Caki2 (cell line): ENCODE measurements around the gene CCAR1. TPM values are rescaled to one million over a fixed set of nuclear protein-coding genes. Genes with fewer than 3 reads are reported as not detected.
A peak's percentile ranks its signal among the peaks of the same experiment; 100 is the strongest.
"Not testable (repeated sequence)": the region's sequence is repeated elsewhere in the genome, so short reads cannot be mapped to it uniquely, and the experiment has no call there.

Experiments
- DNase-seq: peaks from one replicate; pipeline ENCODE4 v3.0.0-alpha.2; 2015; ENCODE audit warnings: low read depth
- in situ Hi-C: cut with HindIII; loops from 2 replicates; pipeline ENCODE4 v1.10.0; 2016; ENCODE audit warnings: low sequenced_read_pairs, low pct_unique_long_range_greater_than_20kb, mixed read lengths
- total RNA-seq: library from RNA; depleted of rRNA; stranded (reverse); fragments of >200 nt; shearing (Covaris generic); gene quantifications from 2 replicates; pipeline ENCODE4 v1.2.3, GENCODE V29; 2014; ENCODE audit warnings: low replicate concordance

CCAR1 gene
- total RNA-seq, 1 experiment from 2014 or later, result 18.3 TPM

- in situ Hi-C loops, result no loop called here
- DNase-seq, result no peak
These were observed 91.4 kb downstream of the CCAR1 start for GRCh38 chr10:68812420-68812819.

GRCh38 chr10:68813559-68813958 lies 92.5 kb downstream of the CCAR1 start:
- DNase-seq, result no peak
- in situ Hi-C loops, result no loop called here

GRCh38 chr10:68816796-68817412 lies 95.9 kb downstream of the CCAR1 start:
- no peak for DNase-seq
- in situ Hi-C loops, result no loop called here

GRCh38 chr10:68820359-68820758 lies 99.3 kb downstream of the CCAR1 start:
- DNase-seq, in situ Hi-C loops: not testable (repeated sequence)

- in situ Hi-C loops, result not testable (repeated sequence)
- peak; percentile 2 for DNase-seq
These were observed 101.6 kb downstream of the CCAR1 start for GRCh38 chr10:68822626-68823025.

- in situ Hi-C loops, result no loop called here
- DNase-seq, result peak; percentile 69
These were observed 105.9 kb downstream of the CCAR1 start, which contains the start of gene STOX1 for GRCh38 chr10:68826764-68827591. TSS of gene STOX1 (plus strand) at chr10:68827531. CDS start at chr10:68827624, 93 bp downstream.

- in situ Hi-C loops, DNase-seq: not testable (repeated sequence)
These were observed 106.5 kb downstream of the CCAR1 start for GRCh38 chr10:68827592-68827959.

GRCh38 chr10:68828083-68828601 lies 107.1 kb downstream of the CCAR1 start:
- in situ Hi-C loops, result not testable (repeated sequence)
- peak; percentile 32 for DNase-seq

GRCh38 chr10:68828833-68829232 lies 107.8 kb downstream of the CCAR1 start:
- DNase-seq, result no peak
- in situ Hi-C loops, result no loop called here

GRCh38 chr10:68829521-68829920 lies 108.5 kb downstream of the CCAR1 start:
- DNase-seq, result no peak
- in situ Hi-C loops, result no loop called here

- no peak for DNase-seq
- in situ Hi-C loops, result no loop called here
These were observed 108.9 kb downstream of the CCAR1 start for GRCh38 chr10:68829952-68830351.

- in situ Hi-C loops, result no loop called here
- no peak for DNase-seq
These were observed 111.0 kb downstream of the CCAR1 start for GRCh38 chr10:68831961-68832455.

GRCh38 chr10:68832601-68833000 lies 111.6 kb downstream of the CCAR1 start:
- in situ Hi-C loops, result no loop called here
- DNase-seq, result no peak

- DNase-seq, result no peak
- in situ Hi-C loops, result no loop called here
These were observed 116.7 kb downstream of the CCAR1 start for GRCh38 chr10:68837626-68838322.

GRCh38 chr10:68840650-68841049 lies 119.6 kb downstream of the CCAR1 start:
- in situ Hi-C loops, DNase-seq: not testable (repeated sequence)
